Stimulated activated CD8-positive, alpha-beta memory T cell treated with anti-CD3 and anti-CD28 coated beads, Interleukin-12 subunit alpha, Interleukin-12 subunit beta, amount 100 ng/mL, for 24 hours (primary cell): ENCODE data around the gene GCA.

Experiments used
- DNase-seq: peaks from one replicate; pipeline ENCODE4 v3.0.0-alpha.2; 2020; ENCODE audit errors: extremely low read depth

Gene GCA

GRCh38 chr2:162343824-162344616 lies at the start of gene GCA:
Gene GCA (plus strand): TSS chr2:162344132. CDS start chr2:162344249, 117 bp downstream.
- peak; percentile 94 for DNase-seq

- no peak for DNase-seq
These were observed 48.9 kb upstream of the GCA start for GRCh38 chr2:162295009-162295408.

GRCh38 chr2:162297925-162298552 lies 45.9 kb upstream of the GCA start:
- DNase-seq: no peak

GRCh38 chr2:162298669-162299335 lies 45.1 kb upstream of the GCA start:
- no peak for DNase-seq

- no peak for DNase-seq
These were observed 43.7 kb upstream of the GCA start for GRCh38 chr2:162300266-162300665.

- no peak for DNase-seq
These were observed 42.7 kb upstream of the GCA start for GRCh38 chr2:162301151-162301804.

- DNase-seq: no peak
These were observed 42.1 kb upstream of the GCA start for GRCh38 chr2:162301877-162302276.

GRCh38 chr2:162305901-162306300 lies 38.0 kb upstream of the GCA start:
- no peak for DNase-seq

GRCh38 chr2:162308747-162309503 lies 35.0 kb upstream of the GCA start:
- DNase-seq: no peak

GRCh38 chr2:162312853-162313252 lies 31.1 kb upstream of the GCA start:
- DNase-seq: no peak

GRCh38 chr2:162315938-162316337 lies 28.0 kb upstream of the GCA start:
- no peak for DNase-seq

- DNase-seq: no peak
These were observed 27.3 kb upstream of the GCA start for GRCh38 chr2:162316590-162316989.

- DNase-seq: no peak
These were observed 26.7 kb upstream of the GCA start for GRCh38 chr2:162317058-162317742.

- DNase-seq: no peak
These were observed 26.0 kb upstream of the GCA start for GRCh38 chr2:162317861-162318327.

- DNase-seq: peak; percentile 28
These were observed 25.4 kb upstream of the GCA start, which contains the start of gene IFIH1 for GRCh38 chr2:162318328-162319180. Gene IFIH1 (minus strand): TSS chr2:162318684. CDS start chr2:162318307, 377 bp downstream.

- DNase-seq: no peak
These were observed 22.9 kb upstream of the GCA start for GRCh38 chr2:162320864-162321517.

GRCh38 chr2:162324953-162325352 lies 19.0 kb upstream of the GCA start:
- no peak for DNase-seq

- no peak for DNase-seq
These were observed 16.7 kb upstream of the GCA start for GRCh38 chr2:162327134-162327769.

GRCh38 chr2:162327806-162328205 lies 16.1 kb upstream of the GCA start:
- DNase-seq: no peak
